Measurements from ENCODE around the gene CYP2A6. TPM values are rescaled to one million over a fixed set of nuclear protein-coding genes. Genes with fewer than 3 reads are reported as not detected.
"Not testable (repeated sequence)": the region's sequence is repeated elsewhere in the genome, so short reads cannot be mapped to it uniquely, and the experiment has no call there.

Gene CYP2A6
- total RNA-seq, 1 experiment from 2014 or later, result not detected

DNA sequence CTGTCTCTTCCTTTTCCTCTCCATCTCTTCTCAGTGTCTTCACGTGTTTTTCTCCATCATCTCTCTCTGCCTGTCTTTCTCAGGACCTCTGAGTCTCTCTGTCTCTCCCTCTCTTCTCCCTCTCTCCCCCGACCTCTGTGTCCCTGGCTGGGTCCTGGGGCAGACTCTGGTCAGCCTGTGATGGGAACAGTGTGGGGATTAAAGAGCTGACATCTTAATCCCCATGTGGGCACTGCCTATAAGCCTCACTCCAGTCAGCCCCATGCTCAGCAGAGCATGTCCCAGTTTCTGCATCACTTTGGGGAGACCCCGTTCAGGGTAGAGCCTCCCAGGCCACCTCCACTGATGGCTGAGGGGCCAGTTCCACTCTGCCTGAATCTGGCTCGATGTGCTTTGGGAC lies 35.0 kb downstream of the CYP2A6 start:
- ChIA-PET CTCF (interaction anchor here (0.6 kb wide), 1 partner anchor 213 kb away, joined by 18 read pairs; no protein-coding TSS in a partner anchor), POLR2A (ENCODE audit: unreplicated experiment) (no interaction called here)
- BruUV-seq (replicated peaks), result no TSS peak
- no peaks in the 10 kb centered on the region for H3K79me2 ChIP-seq (ENCODE audit: low read depth)
- H3K9me2 ChIP-seq (ENCODE audit: insufficient read depth), result no peaks in the 10 kb centered on the region
- no peak overlapping the region for H2AFZ ChIP-seq
- peaks cover 5% of the 10 kb centered on the region for H3F3A ChIP-seq (ENCODE audit: insufficient read depth, low read depth)
- H3K4me1 ChIP-seq (replicated peaks; ENCODE audit: insufficient read depth), result 0 out of 2 replicates have a peak, but pooled peaks cover 5% of the 10 kb centered on the region
- no peak overlapping the region for H3K27ac ChIP-seq
- H4K20me1 ChIP-seq (ENCODE audit: insufficient read depth), result no peaks in the 10 kb centered on the region
- DNase-seq, result no peak
- no peaks in the 10 kb centered on the region for H3K9me3 ChIP-seq (ENCODE audit: insufficient read depth, low read depth)
- no peak overlapping the region for H3K4me2 ChIP-seq
- intact Hi-C loops (cut with micrococcal nuclease; ENCODE audit: unreplicated experiment), result no loop called here
- no peak overlapping the region for H3K4me3 ChIP-seq
- no peaks in the 10 kb centered on the region for H3K36me3 ChIP-seq (ENCODE audit: low read depth)
- TF ChIP-seq CTCF (conservative IDR thresholded peaks at IDR 0.05), result no peak
- TF ChIP-seq EZH2 (IDR thresholded peaks at IDR 0.05; ENCODE audit: low read depth), result no peak
- no peaks in the 10 kb centered on the region for H3K27me3 ChIP-seq (ENCODE audit: insufficient read depth, low read depth)

DNA sequence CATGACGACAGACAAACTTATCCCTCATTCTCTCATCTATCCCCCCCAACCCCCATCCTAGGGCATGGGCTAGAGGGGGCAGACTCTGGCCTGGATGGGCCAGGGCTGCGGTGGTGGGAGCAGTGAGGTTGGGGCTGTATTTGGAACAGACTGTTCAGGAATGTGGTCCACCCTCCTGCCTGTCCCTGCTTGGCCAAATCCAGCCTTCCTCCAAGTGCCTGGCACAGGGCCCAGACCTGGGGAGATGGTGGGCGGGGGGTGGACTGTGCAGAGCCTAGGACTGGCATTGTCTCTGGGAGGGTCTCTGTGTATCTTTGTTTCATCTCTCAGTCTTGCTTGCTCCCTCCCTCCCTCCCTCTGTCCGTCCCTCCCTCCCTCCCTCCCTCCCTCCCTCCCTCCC lies 37.1 kb downstream of the CYP2A6 start:
- Histone ChIP-seq H3K9me3 (ENCODE audit: insufficient read depth, low read depth) (no peaks in the 10 kb centered on the region), H3K27ac (no peak overlapping the region), H3F3A (ENCODE audit: insufficient read depth, low read depth) (no peaks in the 10 kb centered on the region; the same call in 1 of the 2 replicates), H3K4me2 (no peak overlapping the region), H3K4me1 (replicated peaks; ENCODE audit: insufficient read depth) (no peaks in the 10 kb centered on the region), H3K9me2 (ENCODE audit: insufficient read depth) (no peaks in the 10 kb centered on the region), H3K4me3 (no peak overlapping the region), H4K20me1 (ENCODE audit: insufficient read depth) (no peaks in the 10 kb centered on the region), H3K79me2 (ENCODE audit: low read depth) (no peaks in the 10 kb centered on the region), H3K27me3 (ENCODE audit: insufficient read depth, low read depth) (no peaks in the 10 kb centered on the region), H3K36me3 (ENCODE audit: low read depth) (no peaks in the 10 kb centered on the region), H2AFZ (no peak overlapping the region)
- BruUV-seq (replicated peaks), result no TSS peak
- TF ChIP-seq CTCF (conservative IDR thresholded peaks at IDR 0.05) (no peak), EZH2 (IDR thresholded peaks at IDR 0.05; ENCODE audit: low read depth) (no peak)
- CTCF ChIA-PET, result no interaction called here
- DNase-seq, result peak in 1 of 2 experiments; percentile 48
- POLR2A ChIA-PET (ENCODE audit: unreplicated experiment), result no interaction called here
- intact Hi-C loops (cut with micrococcal nuclease; ENCODE audit: unreplicated experiment), result loop anchor here (5.0 kb wide), 1 partner anchor 61 kb away; the partner anchor contains the start of genes ACTMAP and SNRPA

GRCh38 chr19:40812571-40812970 lies 37.7 kb downstream of the CYP2A6 start:
- H4K20me1 ChIP-seq (ENCODE audit: insufficient read depth); H3K4me2 ChIP-seq; H3F3A ChIP-seq (ENCODE audit: insufficient read depth, low read depth); H3K27me3 ChIP-seq (ENCODE audit: insufficient read depth, low read depth); POLR2A ChIA-PET (ENCODE audit: unreplicated experiment); H3K36me3 ChIP-seq (ENCODE audit: low read depth); H3K27ac ChIP-seq; H3K4me3 ChIP-seq; BruUV-seq (replicated peaks); H3K9me2 ChIP-seq (ENCODE audit: insufficient read depth); DNase-seq; H3K9me3 ChIP-seq (ENCODE audit: insufficient read depth, low read depth); H3K79me2 ChIP-seq (ENCODE audit: low read depth); H2AFZ ChIP-seq; H3K4me1 ChIP-seq (replicated peaks; ENCODE audit: insufficient read depth); CTCF ChIA-PET: not testable (repeated sequence)
- intact Hi-C loops (cut with micrococcal nuclease; ENCODE audit: unreplicated experiment), result loop anchor here (5.0 kb wide), 1 partner anchor 60 kb away; the partner anchor contains the start of genes ACTMAP and SNRPA

Measured in PC-9 (cell line).